Measurements from ENCODE around the gene PRRT4. TPM values are rescaled to one million over a fixed set of nuclear protein-coding genes. Genes with fewer than 3 reads are reported as not detected.
A peak's percentile ranks its signal among the peaks of the same experiment; 100 is the strongest.

PRRT4 gene
- total and polyA plus RNA-seq, 9 of the 15 experiments (the other 6 are each of a cell fraction or from before 2014, with no cell fraction given) = not detected

- Histone ChIP-seq H3K79me2 (ENCODE audit: control insufficient read depth, insufficient read depth, low read length) (no peaks in the 10 kb centered on the region), H3K9me3 (replicated peaks; ENCODE audit: control insufficient read depth, insufficient read depth, low read depth, low read length) (no peaks in the 10 kb centered on the region), H3K36me3 (ENCODE audit: control insufficient read depth, insufficient read depth, low read length) (peaks cover 37% of the 10 kb centered on the region; the same call in 1 of the 3 replicates), H2AFZ (ENCODE audit: low read depth, low read length) (no peak overlapping the region), H3K27ac (ENCODE audit: extremely low read depth, low read depth, low read length) (no peak overlapping the region), H3K4me3 (no peak overlapping the region), H3K9me1 (ENCODE audit: control insufficient read depth, insufficient read depth, low read length) (peaks cover 3% of the 10 kb centered on the region), H3K4me2 (ENCODE audit: insufficient read depth, low read length) (no peak overlapping the region), H4K20me1 (replicated peaks; ENCODE audit: control insufficient read depth, insufficient read depth, low read length) (0 out of 2 replicates have a peak, but pooled peaks cover 19% of the 10 kb centered on the region), H3K27me3 (ENCODE audit: control insufficient read depth in 2 of 2, insufficient read depth in 2 of 2, low read length in 2 of 2) (no peaks in the 10 kb centered on the region), H3K4me1 (replicated peaks in 1 of 2; ENCODE audit: control insufficient read depth in 2 of 2, insufficient read depth in 2 of 2, low read length in 2 of 2) (peaks cover 0 to 20% of the 10 kb centered on the region in 2 experiments; a peak in 3 of 5 replicates), H3K9ac (ENCODE audit: insufficient read depth in 1 of 2, low read depth in 2 of 2, low read length in 2 of 2) (no peak overlapping the region)
- POLR2A ChIA-PET = interaction anchor here (0.6 to 1.8 kb wide), 10 partner anchors 8 to 665 kb away, joined by 3 to 11 read pairs (median 4); no protein-coding TSS in a partner anchor
- no peak for ATAC-seq
- CTCF ChIA-PET (ENCODE audit: low intra/inter-chr PET ratio) = interaction anchor here (0.6 kb wide), 1 partner anchor 1592 kb away, joined by 4 read pairs; no protein-coding TSS in a partner anchor
- FAIRE-seq = peak; percentile 71
- peak in 1 of 4 experiments; percentile 31 for DNase-seq (ENCODE audit: extremely low read depth in 1 of 4, low spot score in 3 of 4)
- intact Hi-C loops (cut with micrococcal nuclease) (no loop called here), in situ Hi-C loops (cut with MboI) (no loop called here)
- no TSS peak for BruUV-seq (replicated peaks)
- 21% methylated on average over 3 of the region's 3 CpGs for WGBS (ENCODE audit: insufficient coverage, low coverage, missing lambda C conversion rate)
- TF ChIP-seq ZNF695 (CRISPR knock-in tag; IDR thresholded peaks at IDR 0.05) (no peak), ESRRA (IDR thresholded peaks at IDR 0.05; ENCODE audit: borderline replicate concordance, low read depth) (no peak), MAFK (IDR thresholded peaks at IDR 0.05; ENCODE audit: low read length) (peak; percentile 30; the same call in 1 of the 2 replicates), C11orf30 (IDR thresholded peaks at IDR 0.05; ENCODE audit: low read depth) (peak; percentile 54), GATAD2B (IDR thresholded peaks at IDR 0.05; ENCODE audit: borderline replicate concordance) (no peak), CHD2 (IDR thresholded peaks at IDR 0.05; ENCODE audit: low read depth, low read length) (peak; percentile 38; the same call in 1 of the 2 replicates), MNT (conservative IDR thresholded peaks at IDR 0.05) (no peak), TGIF2 (CRISPR knock-in tag; IDR thresholded peaks at IDR 0.05) (no peak), CREB3 (tag; conservative IDR thresholded peaks at IDR 0.05; ENCODE audit: low read depth) (no peak), ZNF133 (CRISPR knock-in tag; IDR thresholded peaks at IDR 0.05) (no peak), ZNF76 (CRISPR knock-in tag; IDR thresholded peaks at IDR 0.05; ENCODE audit: borderline replicate concordance) (no peak), ZBTB8A (IDR thresholded peaks at IDR 0.05; ENCODE audit: partially characterized antibody) (no peak), OTX1 (CRISPR knock-in tag; IDR thresholded peaks at IDR 0.05) (no peak), FOXP1 (CRISPR knock-in tag; IDR thresholded peaks at IDR 0.05) (no peak), ZNF282 (CRISPR knock-in tag; IDR thresholded peaks at IDR 0.05) (no peak), ZNF24 (IDR thresholded peaks at IDR 0.05) (no peak), PBX2 (CRISPR knock-in tag; IDR thresholded peaks at IDR 0.05; ENCODE audit: low read depth) (no peak), PBX2 (tag; conservative IDR thresholded peaks at IDR 0.05; ENCODE audit: low read depth) (no peak), SRSF7 (optimal IDR thresholded peaks at IDR 0.05; ENCODE audit: low read depth, low read length) (no peak)
Observed at GRCh38 chr7:128390871-128391565, 29.5 kb upstream of the PRRT4 start.

Measured in K562 (cell line).